Measurements from ENCODE around the gene TMEM238.

DNA sequence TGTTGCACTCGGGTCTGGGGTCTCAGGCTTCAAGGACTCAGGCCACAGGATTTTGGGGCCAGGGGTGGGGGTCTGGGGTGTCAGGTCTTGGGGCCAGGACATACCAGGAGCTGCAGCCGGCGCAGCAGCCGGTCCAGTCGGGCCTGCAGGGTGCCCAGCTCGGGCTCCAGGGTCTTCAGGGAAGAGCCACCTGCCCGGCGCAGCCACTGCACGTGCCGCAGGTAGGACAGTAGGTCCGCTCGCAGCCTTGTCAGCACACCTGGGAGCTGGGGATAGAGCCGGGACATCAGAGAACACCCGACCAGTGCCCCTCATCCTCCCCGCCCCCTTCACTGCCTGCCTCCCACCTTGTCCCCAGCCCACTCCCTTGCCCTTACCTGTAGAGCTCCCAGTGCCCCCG, 16.0 kb downstream of the TMEM238 start:
- TF ChIP-seq GABPA (IDR thresholded peaks at IDR 0.05; ENCODE audit: low read depth) = no peak
- TF ChIP-seq, protein P1, sequence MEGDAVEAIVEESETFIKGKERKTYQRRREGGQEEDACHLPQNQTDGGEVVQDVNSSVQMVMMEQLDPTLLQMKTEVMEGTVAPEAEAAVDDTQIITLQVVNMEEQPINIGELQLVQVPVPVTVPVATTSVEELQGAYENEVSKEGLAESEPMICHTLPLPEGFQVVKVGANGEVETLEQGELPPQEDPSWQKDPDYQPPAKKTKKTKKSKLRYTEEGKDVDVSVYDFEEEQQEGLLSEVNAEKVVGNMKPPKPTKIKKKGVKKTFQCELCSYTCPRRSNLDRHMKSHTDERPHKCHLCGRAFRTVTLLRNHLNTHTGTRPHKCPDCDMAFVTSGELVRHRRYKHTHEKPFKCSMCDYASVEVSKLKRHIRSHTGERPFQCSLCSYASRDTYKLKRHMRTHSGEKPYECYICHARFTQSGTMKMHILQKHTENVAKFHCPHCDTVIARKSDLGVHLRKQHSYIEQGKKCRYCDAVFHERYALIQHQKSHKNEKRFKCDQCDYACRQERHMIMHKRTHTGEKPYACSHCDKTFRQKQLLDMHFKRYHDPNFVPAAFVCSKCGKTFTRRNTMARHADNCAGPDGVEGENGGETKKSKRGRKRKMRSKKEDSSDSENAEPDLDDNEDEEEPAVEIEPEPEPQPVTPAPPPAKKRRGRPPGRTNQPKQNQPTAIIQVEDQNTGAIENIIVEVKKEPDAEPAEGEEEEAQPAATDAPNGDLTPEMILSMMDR (IDR thresholded peaks at IDR 0.05; ENCODE audit: insufficient read depth, low read length) = no peak
